HG03066 (cell line): ENCODE measurements around the gene CUEDC1.

ENCODE experiments used
- ATAC-seq: cut with Tn5 transposase; IDR thresholded peaks from one replicate; pipeline ENCODE4 v1.9.1; 2021; ENCODE audit warnings: low read depth; ENCODE audit not compliant: unreplicated experiment

CUEDC1 gene

GRCh38 chr17:57814421-57814820 lies 140.8 kb downstream of the CUEDC1 start:
- ATAC-seq: no peak

- no peak for ATAC-seq
Observed at GRCh38 chr17:57811638-57812280, 143.5 kb downstream of the CUEDC1 start.
